Measurements from ENCODE around the gene KIF16B.

DNA sequence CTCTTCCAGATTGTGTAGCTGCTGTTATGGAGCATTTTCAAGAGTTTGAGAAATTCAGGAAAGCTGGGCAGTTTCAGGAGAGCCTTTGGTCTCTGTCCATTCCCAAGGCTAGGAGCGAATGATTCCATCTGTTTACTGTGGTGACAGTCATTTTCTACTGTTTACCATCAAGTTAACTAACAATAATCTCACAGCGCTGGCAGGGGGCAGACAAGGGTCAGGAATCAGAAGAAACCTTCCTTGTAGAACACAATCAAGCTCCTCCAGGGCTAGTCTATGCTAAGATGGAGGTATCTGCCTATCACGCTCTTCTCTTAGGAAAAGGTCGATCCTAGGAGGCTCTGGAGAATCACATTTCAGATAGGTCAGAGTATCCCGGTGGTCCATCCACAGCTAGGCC, 293.9 kb downstream of the KIF16B start:
- no peak for TF ChIP-seq CTCF (IDR thresholded peaks at IDR 0.05 in 2 of 3, conservative IDR thresholded peaks at IDR 0.05 in 1 of 3; ENCODE audit: borderline replicate concordance in 1 of 3, insufficient read depth in 1 of 3, low read depth in 2 of 3, low read length in 2 of 3)
- no peak for TF ChIP-seq ZNF274 (IDR thresholded peaks at IDR 0.05; ENCODE audit: low read depth, low read length)
- TF ChIP-seq SRF (IDR thresholded peaks at IDR 0.05; ENCODE audit: low read depth), result no peak
- no peak for TF ChIP-seq EZH2phosphoT487 (IDR thresholded peaks at IDR 0.05; ENCODE audit: borderline replicate concordance)
- no peak for TF ChIP-seq REST (IDR thresholded peaks at IDR 0.05; ENCODE audit: low read depth)
- no peak for TF ChIP-seq TCF7L2 (IDR thresholded peaks at IDR 0.05; ENCODE audit: borderline replicate concordance, extremely low read depth, insufficient read depth, insufficient read length)
